ENCODE data around the gene ANKRD13B. TPM values are rescaled to one million over a fixed set of nuclear protein-coding genes. Genes with fewer than 3 reads are reported as not detected.

ANKRD13B gene
- polyA plus RNA-seq, 2 of the 4 experiments (the other 2 are of a cell fraction): 4.5 to 17.8 TPM

DNA sequence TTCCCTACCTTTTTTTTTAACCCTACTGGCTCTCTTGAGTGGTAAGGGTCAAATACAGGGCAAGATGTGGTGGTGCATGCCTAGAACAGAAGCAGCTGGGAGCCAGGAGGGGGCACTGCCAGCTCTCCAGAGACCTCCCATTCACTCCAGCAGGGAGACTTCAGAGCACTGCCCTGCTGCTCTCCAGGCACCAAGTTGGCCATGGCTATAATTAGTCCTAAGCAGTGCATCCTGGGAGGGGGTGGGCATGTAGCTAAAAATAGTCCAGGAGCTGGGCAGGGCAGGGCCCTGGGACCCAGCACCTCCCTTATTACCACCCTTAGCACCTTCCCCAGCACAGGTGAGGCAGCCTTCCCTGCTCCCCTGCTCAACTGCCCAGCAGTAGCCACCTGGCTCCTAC lies 26.3 kb downstream of the ANKRD13B start:
- ATAC-seq: peak; percentile 3 to 17; a peak in 3 of 6 replicates
- Histone ChIP-seq H3K9me3 (no peaks in the 10 kb centered on the region), H3K4me2 (peak overlapping the region; percentile 47; the same call in 1 of the 3 replicates), H3K4me1 (peaks cover 49% of the 10 kb centered on the region), H3K27ac (peak overlapping the region in 1 of 2 experiments; percentile 63; a peak in 3 of 6 replicates), H3K4me3 (no peak overlapping the region)
- no peak for FAIRE-seq
- peak in 1 of 2 experiments; percentile 73 for DNase-seq (ENCODE audit: low read depth in 1 of 2, low spot score in 1 of 2)
- TF ChIP-seq, protein P1, sequence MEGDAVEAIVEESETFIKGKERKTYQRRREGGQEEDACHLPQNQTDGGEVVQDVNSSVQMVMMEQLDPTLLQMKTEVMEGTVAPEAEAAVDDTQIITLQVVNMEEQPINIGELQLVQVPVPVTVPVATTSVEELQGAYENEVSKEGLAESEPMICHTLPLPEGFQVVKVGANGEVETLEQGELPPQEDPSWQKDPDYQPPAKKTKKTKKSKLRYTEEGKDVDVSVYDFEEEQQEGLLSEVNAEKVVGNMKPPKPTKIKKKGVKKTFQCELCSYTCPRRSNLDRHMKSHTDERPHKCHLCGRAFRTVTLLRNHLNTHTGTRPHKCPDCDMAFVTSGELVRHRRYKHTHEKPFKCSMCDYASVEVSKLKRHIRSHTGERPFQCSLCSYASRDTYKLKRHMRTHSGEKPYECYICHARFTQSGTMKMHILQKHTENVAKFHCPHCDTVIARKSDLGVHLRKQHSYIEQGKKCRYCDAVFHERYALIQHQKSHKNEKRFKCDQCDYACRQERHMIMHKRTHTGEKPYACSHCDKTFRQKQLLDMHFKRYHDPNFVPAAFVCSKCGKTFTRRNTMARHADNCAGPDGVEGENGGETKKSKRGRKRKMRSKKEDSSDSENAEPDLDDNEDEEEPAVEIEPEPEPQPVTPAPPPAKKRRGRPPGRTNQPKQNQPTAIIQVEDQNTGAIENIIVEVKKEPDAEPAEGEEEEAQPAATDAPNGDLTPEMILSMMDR (IDR thresholded peaks at IDR 0.05): peak; percentile 29; the same call in 2 of the 3 replicates
- TF ChIP-seq RAD21 (conservative IDR thresholded peaks at IDR 0.05 in 1 of 2, IDR thresholded peaks at IDR 0.05 in 1 of 2) (peak in 1 of 2 experiments; percentile 53; a peak in 2 of 5 replicates), HOXB5 (CRISPR knock-in tag; IDR thresholded peaks at IDR 0.05) (no peak)
- TF ChIP-seq, protein P2, sequence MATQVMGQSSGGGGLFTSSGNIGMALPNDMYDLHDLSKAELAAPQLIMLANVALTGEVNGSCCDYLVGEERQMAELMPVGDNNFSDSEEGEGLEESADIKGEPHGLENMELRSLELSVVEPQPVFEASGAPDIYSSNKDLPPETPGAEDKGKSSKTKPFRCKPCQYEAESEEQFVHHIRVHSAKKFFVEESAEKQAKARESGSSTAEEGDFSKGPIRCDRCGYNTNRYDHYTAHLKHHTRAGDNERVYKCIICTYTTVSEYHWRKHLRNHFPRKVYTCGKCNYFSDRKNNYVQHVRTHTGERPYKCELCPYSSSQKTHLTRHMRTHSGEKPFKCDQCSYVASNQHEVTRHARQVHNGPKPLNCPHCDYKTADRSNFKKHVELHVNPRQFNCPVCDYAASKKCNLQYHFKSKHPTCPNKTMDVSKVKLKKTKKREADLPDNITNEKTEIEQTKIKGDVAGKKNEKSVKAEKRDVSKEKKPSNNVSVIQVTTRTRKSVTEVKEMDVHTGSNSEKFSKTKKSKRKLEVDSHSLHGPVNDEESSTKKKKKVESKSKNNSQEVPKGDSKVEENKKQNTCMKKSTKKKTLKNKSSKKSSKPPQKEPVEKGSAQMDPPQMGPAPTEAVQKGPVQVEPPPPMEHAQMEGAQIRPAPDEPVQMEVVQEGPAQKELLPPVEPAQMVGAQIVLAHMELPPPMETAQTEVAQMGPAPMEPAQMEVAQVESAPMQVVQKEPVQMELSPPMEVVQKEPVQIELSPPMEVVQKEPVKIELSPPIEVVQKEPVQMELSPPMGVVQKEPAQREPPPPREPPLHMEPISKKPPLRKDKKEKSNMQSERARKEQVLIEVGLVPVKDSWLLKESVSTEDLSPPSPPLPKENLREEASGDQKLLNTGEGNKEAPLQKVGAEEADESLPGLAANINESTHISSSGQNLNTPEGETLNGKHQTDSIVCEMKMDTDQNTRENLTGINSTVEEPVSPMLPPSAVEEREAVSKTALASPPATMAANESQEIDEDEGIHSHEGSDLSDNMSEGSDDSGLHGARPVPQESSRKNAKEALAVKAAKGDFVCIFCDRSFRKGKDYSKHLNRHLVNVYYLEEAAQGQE (IDR thresholded peaks at IDR 0.05): no peak
- CTCF ChIA-PET: interaction anchor here (1.2 to 23.2 kb wide), 9 partner anchors 12 to 311 kb away, joined by 4 to 447 read pairs (median 31); partner anchors contain the start of genes ABHD15, ANKRD13B, SSH2 and TP53I13
- POLR2A ChIA-PET: no interaction called here

DNA sequence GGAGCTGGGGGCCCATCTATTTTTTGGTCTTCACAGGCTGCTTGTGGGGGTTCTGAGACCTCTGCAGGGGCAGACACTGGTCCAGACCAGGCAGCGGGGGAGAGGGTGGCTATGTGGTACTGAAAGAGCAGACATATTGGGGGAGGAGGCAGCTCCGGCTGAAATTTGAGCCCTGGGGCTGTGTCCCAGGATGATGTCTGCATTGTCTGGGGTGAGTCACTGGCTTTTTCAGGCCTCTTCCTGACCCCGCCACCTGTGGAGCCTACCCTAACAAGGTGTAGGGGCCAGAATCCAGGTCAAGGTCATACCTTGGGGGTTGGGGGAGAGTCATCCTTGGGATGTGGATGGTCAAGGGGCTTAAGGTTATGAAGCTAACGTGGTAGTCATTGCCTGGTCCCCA lies 27.3 kb downstream of the ANKRD13B start:
- 72% methylated on average over 4 of the region's 4 CpGs for WGBS (ENCODE audit: missing lambda C conversion rate)
- CTCF ChIA-PET: interaction anchor here (0.9 to 23.2 kb wide), 10 partner anchors 13 to 473 kb away, joined by 3 to 447 read pairs (median 18); partner anchors contain the start of genes ABHD15, ANKRD13B, SSH2 and TP53I13
- no peak for FAIRE-seq
- peak; percentile 55 to 57 for DNase-seq (ENCODE audit: low read depth in 1 of 2, low spot score in 1 of 2)
- H3K4me1 ChIP-seq: peaks cover 49% of the 10 kb centered on the region
- H3K4me3 ChIP-seq: no peak overlapping the region
- POLR2A ChIA-PET: no interaction called here
- peak overlapping the region; percentile 37 to 63; a peak in 5 of 6 replicates for H3K27ac ChIP-seq
- H3K4me2 ChIP-seq: peak overlapping the region; percentile 47
- no peak for ATAC-seq
- TF ChIP-seq NPAS2 (CRISPR knock-in tag; IDR thresholded peaks at IDR 0.05; ENCODE audit: borderline replicate concordance) (no peak), SMC3 (IDR thresholded peaks at IDR 0.05) (no peak), MAFK (IDR thresholded peaks at IDR 0.05; ENCODE audit: partially characterized antibody) (no peak), RARB (CRISPR knock-in tag; IDR thresholded peaks at IDR 0.05) (no peak), ZSCAN20 (CRISPR knock-in tag; IDR thresholded peaks at IDR 0.05) (no peak), SREBF2 (IDR thresholded peaks at IDR 0.05) (no peak), FOSL2 (IDR thresholded peaks at IDR 0.05) (no peak), FOSL2 (CRISPR knock-in tag; IDR thresholded peaks at IDR 0.05) (peak; percentile 67), ZC3H11A (IDR thresholded peaks at IDR 0.05) (no peak), ESRRA (IDR thresholded peaks at IDR 0.05; ENCODE audit: borderline replicate concordance, low read length) (peak; percentile 65; the same call in 1 of the 2 replicates), POLR2AphosphoS2 (conservative IDR thresholded peaks at IDR 0.05; ENCODE audit: low read length) (no peak)
- TF ChIP-seq, protein P3, sequence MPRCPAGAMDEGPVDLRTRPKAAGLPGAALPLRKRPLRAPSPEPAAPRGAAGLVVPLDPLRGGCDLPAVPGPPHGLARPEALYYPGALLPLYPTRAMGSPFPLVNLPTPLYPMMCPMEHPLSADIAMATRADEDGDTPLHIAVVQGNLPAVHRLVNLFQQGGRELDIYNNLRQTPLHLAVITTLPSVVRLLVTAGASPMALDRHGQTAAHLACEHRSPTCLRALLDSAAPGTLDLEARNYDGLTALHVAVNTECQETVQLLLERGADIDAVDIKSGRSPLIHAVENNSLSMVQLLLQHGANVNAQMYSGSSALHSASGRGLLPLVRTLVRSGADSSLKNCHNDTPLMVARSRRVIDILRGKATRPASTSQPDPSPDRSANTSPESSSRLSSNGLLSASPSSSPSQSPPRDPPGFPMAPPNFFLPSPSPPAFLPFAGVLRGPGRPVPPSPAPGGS (IDR thresholded peaks at IDR 0.05): no peak
- TF ChIP-seq, protein P4, sequence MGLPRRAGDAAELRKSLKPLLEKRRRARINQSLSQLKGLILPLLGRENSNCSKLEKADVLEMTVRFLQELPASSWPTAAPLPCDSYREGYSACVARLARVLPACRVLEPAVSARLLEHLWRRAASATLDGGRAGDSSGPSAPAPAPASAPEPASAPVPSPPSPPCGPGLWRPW (IDR thresholded peaks at IDR 0.05): no peak
- H3K9me3 ChIP-seq: no peaks in the 10 kb centered on the region
